Hematopoietic multipotent progenitor cell treated with erythropoietin and hydrocortisone succinate and interleukin-3 and kit ligand, for 15 days (in vitro differentiated cells): ENCODE measurements around the gene AMDHD2.
"Not testable (repeated sequence)": the region's sequence is repeated elsewhere in the genome, so short reads cannot be mapped to it uniquely, and the experiment has no call there.

Source experiments
- DNase-seq: peaks from one replicate; pipeline ENCODE4 v3.0.0-alpha.2; 2015; ENCODE audit warnings: low spot score

Gene AMDHD2

DNA sequence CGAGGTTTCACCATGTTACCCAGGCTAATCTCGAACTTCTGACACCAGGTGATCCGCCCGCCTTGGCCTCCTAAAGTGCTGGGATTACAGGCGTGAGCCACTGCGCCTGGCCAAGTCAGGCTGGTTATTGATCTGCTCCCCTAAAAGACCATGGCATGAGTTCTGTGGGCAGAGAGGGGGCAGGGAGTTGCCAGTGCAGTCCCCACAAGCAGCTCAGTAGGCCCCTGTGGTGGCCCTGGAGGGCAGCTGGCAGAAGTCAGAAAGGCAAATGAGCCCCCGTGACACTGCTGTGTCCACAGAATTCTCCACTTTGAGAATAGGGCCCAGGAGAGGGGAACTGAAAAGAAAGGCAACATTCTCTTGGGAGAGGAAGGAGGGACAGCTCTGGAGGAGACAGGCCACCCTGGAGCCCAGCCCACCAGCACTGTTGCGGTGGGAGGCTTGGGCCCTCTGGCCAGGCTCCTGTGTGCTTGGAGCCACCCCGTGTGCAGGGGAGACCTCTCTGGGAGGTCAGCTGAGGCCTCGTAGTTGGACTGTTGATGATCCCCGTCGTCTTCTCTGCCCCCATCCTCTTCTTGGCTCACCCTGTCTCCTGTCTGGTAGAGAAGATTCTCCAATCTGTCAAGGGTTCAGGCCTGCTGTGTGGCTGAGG lies 2.1 kb upstream of the AMDHD2 start:
- no peak for DNase-seq

DNA sequence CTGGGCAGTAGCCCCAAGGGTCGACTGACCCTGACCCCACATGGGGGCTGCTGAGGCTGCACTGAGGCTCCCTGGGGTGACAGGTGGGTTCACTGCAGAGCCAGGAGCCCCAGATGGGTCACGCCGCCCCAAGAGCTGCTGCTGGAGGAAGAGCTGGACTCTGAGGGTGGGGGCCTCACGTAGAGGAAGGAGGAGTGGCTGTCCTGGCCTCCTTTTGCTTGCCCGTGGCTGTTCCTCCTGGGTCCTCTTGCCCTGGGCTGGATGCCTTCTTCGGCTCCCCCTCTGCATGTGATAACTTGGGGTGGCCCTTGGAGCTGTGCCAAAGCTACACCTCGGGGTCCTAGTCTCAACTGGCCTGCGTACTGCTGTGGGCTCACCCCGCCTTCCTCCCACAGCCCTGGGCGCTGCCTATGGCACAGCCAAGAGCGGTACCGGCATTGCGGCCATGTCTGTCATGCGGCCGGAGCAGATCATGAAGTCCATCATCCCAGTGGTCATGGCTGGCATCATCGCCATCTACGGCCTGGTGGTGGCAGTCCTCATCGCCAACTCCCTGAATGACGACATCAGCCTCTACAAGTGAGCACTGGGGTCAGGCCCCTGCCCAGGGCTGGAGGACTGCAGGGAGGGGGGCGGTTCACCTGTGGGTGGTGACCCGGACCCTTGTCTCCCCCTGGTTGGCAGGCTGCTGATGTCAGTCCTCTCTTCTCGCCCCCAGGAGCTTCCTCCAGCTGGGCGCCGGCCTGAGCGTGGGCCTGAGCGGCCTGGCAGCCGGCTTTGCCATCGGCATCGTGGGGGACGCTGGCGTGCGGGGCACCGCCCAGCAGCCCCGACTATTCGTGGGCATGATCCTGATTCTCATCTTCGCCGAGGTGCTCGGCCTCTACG lies 1.1 kb upstream of the AMDHD2 start:
- no peak for DNase-seq

DNA sequence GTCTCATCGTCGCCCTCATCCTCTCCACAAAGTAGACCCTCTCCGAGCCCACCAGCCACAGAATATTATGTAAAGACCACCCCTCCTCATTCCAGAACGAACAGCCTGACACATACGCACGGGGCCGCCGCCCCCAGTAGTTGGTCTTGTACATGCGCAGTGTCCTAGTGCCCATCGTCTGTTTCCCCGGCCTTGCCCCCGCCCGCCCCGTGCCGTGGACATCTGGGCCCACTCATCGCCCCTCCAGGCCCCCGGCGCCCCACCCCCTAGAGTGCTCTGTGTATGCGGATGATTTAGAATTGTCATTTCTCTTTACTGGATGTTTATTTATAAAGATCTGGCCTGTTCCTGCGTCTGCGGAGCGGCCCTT lies 475 bp upstream of the AMDHD2 start:
- no peak for DNase-seq

DNA sequence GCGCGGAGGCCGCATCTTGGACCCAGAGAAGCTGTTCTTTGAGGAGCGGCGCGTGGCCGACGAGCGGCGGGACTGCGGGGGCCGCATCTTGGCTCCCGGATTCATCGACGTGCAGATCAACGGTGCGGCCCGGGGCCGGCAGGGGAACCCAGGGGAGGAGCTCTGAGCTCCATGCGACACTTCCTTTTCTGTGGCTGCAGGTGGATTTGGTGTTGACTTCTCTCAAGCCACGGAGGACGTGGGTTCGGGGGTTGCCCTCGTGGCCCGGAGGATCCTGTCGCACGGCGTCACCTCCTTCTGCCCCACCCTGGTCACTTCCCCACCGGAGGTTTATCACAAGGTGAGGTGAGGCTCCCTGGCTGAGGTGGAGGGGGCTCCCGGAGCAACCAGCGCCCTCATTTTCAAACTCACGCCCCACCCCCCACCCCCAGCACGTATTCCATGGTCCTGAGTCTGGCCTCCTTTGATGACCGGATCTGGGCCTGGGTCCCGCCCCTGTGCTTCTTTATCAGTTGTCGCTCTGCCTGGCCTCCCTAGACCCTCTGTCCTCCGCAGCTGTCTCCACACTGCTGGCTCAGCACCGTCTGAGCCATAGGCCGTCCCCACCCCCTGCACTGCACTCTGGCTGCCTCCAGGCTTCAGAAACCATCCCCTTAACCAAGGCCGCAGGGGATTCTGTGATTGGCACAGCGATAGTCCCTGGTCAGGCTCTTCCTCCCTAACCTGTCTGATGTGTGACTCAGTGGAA lies 787 bp downstream of the AMDHD2 start:
- DNase-seq = no peak

DNA sequence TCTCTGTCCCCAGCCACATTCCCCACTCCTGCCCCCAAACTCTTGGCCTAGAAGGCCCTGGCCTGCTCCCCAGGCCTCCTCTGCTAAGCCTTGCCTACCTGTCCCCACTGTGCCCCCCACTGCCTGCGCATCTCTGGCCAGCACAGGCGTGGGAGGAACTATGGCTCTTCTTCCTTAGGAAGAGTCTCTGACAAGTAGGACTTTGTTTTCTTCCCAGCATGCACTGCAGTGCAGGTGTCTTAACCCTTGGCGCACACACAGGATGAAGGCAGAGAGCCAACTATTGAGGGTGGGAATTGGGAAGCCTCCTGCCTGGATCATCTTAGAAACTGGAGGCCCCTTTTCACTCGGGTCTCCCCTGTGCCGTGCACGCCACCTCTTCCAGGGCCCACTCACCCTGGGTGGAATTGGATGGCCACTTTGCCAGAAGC lies 3.6 kb downstream of the AMDHD2 start:
- no peak for DNase-seq

DNA sequence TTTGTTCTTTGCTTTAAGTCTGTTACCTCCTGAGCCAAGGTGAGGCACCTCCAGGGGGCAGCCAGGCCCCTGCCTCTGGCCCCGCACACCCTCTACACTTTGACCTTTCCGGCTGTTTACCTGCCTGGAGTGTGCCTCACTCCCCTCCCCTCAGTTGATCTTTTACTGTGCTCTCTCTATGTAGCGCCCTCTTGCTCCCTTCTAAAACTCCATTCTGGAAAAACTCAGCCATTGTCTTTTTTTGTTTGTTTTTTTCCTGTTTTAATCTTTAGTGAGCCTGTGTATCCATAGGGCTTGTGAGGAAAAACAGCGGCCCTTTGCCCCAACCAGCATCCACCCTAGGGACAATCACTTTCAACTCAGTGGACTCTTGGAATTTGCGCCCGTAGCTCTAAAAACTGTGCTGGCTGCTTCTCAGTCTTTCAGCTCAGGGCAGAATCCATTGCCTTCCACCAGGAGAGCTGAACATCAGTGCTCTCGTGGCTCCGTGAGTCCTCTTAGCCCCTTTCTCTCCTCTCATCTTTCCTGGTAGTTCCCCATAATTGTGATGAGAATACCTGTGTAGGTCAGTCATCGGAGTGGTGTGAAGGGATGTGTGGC lies 4.3 kb downstream of the AMDHD2 start:
- DNase-seq = no peak

DNA sequence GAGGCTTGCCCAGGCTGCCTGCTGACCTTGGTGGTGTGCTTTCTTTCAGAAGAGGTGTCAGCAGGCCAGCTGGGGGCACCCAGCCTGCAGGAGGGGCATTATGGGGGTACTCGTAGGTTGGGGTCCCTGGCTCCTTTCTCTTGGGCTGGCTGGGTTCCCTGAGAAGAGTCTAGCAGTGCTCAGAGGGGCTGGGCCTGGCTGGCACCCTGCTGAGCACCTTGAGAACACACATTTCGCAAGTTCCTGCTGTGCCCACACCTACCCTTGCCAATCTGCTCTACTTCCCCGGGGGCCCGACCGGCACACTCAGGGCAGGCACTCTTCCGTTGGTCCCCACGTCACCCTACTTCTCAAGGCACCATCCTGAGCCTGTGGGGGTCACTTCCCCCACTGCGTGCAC lies 6.0 kb downstream of the AMDHD2 start:
- no peak for DNase-seq

DNA sequence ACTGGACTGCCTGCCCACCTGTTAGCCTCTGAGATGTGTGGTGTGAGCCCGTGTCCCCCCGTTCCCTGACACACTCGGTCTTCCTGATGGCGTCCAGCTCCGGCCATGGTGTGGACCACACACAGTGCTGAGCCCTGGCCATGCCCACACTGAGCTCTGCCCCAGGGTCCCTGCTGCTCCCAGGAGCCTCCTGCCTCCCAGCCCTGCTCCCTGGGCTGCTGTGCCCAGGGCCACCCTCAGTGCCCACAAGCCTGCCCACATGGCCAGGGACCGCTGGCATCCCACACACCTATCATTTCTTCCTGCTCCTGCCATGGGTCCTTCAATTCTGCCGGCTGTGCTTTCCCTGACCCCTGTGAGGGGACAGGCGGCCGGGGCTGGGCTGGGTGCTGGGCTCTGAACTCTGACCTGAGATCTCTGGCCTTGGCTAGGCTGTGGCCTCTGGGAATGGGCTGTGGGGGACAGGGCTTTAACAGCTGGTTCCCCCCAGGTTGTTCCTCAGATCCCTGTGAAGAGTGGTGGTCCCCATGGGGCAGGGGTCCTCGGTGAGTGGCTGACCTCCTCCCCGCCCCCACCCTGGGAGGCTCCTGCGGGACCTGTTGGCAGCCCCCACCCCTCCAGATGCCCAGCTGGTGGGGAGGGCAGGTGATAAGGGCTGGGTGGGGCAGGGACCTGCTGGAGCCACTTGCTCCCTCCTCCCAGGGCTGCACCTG lies 7.1 kb downstream of the AMDHD2 start:
- DNase-seq = no peak

DNA sequence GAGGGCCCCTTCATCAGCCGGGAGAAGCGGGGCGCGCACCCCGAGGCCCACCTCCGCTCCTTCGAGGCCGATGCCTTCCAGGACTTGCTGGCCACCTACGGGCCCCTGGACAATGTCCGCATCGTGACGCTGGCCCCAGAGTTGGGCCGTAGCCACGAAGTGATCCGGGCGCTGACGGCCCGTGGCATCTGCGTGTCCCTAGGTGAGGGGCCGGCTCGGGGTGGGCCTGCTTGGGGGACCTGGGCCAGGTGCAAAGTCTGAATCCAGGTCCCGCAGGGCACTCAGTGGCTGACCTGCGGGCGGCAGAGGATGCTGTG lies 7.6 kb downstream of the AMDHD2 start:
- no peak for DNase-seq

DNA sequence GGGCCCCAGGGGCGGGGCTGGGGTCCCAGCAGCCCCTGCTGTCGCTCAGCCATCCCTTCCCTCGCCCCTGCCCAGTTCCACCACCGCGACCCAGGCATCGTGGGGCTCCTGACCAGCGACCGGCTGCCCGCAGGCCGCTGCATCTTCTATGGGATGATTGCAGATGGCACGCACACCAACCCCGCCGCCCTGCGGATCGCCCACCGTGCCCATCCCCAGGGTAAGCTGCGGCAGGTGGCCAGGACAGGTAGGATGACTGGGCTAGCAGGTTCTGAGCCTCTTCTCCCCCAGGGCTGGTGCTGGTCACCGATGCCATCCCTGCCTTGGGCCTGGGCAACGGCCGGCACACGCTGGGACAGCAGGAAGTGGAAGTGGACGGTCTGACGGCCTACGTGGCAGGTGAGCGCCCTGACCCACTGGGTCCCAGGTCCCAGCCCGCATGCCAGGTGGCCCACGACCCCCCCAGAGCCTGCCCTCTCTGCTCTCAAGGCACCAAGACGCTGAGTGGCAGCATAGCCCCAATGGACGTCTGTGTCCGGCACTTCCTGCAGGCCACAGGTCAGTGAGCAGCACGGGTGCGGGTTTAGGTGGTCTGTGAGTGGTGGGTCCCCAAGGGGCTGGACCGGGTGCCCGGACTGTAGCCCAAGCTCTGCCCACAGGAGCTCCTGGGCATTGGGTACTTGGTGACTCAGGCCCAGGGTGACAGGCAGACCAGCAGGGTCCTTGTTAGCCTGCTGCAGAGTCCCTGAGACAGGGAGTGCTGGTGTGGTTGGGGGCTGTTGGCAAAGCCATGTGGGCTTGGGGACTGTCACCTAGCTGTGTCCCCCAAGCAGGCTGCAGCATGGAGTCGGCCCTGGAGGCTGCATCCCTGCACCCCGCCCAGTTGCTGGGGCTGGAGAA lies 8.2 kb downstream of the AMDHD2 start:
- DNase-seq = no peak

DNA sequence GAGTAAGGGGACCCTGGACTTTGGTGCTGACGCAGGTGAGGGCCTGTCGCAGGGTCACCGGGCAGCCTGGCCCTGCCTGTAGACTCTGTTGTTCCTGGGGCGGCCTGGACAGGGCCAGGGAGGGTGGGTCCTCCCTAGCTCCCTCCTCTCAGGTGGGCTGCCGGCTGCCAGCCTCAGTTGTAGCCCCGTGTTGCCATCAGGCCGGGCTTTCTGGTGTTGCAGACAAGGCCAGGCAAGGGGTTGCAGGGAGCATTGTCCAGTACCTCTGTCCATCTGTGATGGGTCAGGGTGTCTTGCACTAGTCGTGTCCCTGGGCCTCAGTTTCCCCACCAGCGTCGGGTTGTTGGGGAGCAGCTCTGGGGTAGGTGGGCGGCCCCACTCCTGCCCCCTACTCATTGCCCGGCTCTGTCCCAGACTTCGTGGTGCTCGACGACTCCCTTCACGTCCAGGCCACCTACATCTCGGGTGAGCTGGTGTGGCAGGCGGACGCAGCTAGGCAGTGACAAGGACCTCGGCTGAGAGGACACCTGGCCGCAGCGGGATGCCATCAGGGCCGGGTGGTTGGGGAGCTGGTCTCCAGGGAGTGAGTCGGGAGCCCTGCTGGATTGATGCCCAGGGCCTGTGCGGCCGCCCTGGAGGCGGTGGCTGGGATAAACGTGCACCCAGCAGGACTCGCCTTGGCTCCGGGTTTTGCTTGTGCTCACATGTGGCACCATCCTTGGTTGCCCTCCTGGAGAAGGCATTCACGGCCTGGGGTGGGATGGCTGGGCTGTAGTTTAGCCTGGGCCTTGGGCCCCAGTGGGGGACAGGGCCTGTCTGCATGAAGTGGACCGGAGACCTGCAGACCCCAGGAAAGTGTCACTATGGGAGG lies 9.1 kb downstream of the AMDHD2 start:
- no peak for DNase-seq

DNA sequence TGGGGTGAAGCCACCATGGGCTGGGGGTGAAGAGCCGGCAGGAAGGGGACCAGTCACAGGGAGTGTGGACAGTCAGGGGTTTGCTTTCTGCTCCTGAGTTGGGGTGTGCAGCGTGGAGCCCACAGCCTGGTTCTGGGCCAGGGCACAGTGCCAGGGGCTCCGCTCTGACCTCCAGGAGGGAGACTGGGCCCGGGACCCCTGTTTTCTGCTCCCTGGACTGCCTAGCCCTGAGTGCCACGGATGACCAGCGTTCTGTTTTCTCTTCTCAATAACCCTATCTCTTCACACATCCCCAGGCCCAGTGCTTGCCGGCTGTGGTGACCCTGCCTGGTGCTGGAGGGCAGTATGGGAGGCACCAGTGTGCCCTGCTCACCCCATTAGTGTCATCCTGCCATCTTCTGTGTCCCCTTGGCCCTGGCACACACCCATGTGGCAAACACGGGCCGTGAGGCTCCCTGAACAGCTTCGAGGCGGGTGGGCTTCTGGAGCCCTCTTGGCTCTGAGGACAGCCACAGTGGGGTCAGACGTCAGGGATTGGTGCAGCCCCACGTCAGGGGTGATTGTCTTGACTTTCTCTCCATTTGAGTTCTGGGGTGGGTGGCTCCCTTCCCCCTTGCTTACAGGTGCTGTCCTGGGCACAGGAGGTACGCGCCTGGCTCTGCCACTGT lies 9.9 kb downstream of the AMDHD2 start:
- no peak for DNase-seq

DNA sequence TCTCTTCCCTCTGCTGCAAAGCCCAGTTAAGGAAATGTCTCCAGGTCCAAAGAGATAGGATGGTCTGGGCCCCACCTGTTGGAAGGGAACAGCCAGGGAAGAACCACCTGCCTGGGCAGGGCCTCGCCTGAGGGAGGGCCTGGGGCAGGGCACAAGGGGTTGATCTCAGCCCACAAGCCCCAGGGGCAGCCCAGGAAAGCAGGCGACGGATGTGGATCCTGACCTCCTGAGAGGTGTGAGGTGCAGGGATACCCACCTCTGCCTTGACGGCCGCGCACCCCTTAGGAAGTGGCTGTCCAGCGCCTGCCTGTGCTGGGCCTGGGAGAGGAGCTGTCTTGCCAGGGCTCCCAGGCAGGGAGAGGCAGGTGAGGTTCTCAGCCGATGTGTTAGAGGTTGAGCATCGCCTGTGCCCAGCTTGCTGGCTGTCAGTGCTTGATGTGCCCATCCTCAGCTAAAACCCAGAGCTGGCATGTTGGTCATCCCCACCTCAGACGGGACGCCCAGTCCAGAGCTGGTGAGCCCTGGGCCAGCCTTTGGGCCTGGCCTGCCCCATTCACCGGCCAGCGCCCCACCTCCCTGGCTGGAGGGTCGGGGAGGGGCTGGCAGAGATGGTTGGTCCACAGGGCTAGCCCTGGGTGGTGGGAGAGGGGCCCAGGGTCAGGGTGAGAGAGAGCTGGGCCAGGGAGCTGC lies 10.6 kb downstream of the AMDHD2 start:
- DNase-seq = no peak

DNA sequence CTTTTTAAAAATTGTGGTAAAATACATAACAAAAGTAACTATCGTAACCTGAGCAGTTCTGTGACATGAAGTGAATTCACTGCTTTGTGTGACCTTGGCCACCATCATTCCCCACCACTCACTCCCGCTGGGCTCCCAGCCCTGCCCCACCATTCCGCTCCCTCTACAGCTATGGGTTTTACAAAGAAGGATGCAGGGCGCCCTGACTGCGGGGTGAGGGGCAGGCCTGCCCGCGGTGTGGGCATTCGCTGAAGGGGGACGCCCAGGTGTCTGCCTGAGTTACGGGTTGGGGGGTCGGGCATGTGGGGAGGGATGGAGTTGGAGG lies 11.2 kb downstream of the AMDHD2 start, which contains the start of gene CEMP1:
Gene CEMP1, minus strand, starts transcription at position 38 of the 325 bp plus-strand sequence. CDS start 335 bp downstream, outside the sequence.
- no peak for DNase-seq

DNA sequence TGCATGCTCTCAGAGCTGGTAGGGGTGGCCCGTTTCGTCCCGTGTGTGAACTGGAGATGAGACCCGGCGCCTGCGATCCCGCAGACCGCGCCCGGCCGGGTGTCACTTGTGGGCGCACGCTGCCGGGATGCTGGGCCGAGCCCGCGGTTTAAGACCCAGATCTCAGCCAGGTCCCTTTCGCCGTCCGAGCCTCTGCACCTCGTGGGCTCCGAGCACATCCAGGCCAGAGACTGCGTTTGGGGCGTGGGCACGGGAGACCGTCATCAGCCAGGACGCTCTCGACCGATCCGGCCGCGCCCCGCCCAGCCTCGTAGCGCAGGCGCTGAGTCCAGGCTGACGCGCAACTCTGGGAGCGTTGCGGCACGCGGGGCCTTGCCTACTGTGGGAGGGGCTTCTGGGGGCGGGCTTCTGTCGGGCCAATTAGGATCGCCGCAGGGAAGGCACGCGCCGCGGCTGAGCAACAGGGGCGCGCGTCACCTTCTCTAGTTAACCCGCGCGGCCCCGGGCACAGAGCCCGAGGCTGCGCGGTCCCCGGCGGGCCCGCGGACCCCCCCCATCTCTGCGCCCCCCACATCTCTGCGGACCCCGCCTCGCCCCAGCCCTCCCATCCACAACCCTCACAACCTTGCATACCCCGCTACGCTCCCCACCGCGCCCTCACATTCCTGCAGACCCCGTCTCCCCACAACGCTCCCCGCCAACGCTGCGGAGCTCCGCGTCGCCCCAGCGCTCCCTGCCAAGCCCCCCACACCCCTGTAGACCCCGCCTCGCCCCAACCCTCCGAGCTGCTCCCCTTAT lies 11.7 kb downstream of the AMDHD2 start:
- DNase-seq = peak; percentile 98

DNA sequence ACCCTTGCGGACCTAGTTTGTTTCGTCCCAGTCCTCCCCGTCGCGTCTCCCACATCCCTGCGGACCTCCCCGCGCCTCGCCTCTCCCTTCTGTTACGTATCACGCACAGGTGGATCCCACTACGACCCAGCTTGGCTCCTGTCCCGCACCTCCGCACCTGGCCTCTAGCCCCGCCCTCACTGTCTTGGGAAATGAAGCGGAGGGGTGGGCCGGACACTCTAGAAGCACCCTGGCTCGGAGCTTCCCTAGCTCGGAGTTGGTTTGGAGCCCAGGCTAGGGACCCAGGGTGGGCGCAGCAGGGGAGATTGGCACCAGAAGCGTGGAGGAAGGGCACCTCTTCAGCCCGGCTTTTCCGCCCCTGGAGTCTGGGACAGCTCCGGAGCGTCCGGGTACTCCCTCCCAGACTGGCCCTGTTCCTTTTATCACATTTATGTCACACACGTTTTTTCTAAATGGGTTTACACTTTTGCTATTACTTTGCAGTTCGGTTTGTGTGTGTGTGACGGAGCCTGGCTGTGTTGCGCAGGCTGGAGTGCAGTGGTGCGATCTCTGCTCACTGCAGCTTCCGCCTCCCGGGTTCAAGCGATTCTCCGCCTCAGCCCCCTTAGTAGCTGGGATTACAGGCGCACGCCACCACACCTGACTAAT lies 12.4 kb downstream of the AMDHD2 start:
- DNase-seq = peak; percentile 42

DNA sequence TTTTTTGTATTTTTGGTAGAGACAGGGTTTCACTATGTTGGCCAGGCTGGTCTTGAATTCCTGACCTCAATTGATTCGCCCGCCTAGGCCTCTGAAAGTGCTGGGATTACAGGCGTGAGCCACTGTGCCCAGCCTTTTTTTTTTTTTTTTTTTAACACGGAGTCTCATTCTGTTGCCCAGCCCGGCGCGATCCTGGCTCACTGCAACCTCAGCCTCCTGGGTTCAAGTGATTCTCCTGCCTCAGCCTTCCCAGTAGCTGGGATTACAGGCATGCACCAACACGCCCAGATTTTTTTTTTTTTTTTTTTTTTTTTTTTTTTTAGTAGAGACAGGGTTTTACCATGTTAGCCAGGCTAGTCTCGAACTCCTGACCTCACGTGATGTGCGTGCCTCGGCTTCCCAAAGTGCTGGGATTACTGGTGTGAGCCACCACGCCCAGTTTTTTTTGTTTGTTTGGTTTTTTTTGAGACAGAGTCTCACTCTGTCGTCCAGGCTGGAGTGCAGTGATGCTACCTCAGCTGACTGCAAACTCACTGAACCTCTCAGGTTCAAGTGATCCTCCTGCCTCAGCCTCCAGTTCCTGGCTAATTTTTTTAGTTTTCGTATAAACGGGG lies 13.1 kb downstream of the AMDHD2 start:
- DNase-seq = not testable (repeated sequence)
